GM21367 (cell line): ENCODE data around the gene APBB2.

Experiments
- ATAC-seq: cut with Tn5 transposase; IDR thresholded peaks from one replicate; pipeline ENCODE4 v1.9.1; 2021; ENCODE audit not compliant: unreplicated experiment

The APBB2 gene

DNA sequence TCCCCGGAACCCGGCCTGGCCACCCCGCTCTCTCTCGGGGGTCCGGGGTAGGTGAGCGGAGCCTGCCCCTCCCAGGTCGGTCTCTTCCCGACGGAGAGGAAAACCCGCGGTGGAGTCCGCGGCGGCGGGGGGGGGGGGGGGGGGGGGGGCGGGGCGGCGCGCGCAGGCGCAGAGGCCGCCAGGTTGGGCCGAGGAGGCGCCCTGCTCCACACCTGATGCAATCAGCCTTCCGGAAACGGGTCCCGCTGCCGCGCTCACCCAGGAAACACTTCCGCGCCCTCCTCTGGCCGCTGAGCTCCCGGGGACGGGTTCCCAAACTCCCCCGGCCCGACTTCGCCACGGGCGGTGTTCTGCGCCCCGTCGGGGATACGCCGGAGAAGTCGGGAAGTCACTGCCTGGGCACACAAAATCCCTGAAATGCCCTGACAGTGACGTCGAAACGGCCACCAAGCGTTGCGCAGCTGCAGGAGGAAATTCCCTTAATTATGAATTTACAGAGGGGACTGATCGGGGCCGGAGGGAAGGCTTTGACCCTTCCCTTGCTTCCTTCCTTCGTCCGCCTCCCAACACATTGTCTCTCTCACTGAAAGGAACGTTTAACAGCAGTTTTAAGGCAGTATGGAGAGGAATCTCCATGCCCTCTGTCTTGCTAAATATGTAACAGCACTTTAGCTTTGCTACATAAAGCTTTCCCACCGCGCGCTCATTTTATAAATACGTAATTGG, 2.1 kb upstream of the APBB2 start:
- peak; percentile 42 for ATAC-seq

DNA sequence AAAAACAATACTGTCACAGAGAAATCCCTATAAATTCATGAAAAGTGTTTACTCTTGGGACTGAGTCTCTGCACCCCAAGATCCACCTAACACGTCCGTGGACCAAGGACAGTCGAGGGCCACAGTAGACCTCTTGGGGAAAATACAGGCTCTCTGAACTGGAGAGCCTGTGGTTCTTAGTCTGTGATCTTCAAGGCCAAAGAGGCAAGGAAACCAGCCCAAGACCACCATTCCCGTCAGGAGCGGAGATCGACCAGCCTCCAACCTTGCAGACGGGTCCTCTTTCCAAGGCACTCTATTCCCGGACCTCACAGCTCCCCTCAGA, 1.6 kb upstream of the APBB2 start:
- no peak for ATAC-seq

DNA sequence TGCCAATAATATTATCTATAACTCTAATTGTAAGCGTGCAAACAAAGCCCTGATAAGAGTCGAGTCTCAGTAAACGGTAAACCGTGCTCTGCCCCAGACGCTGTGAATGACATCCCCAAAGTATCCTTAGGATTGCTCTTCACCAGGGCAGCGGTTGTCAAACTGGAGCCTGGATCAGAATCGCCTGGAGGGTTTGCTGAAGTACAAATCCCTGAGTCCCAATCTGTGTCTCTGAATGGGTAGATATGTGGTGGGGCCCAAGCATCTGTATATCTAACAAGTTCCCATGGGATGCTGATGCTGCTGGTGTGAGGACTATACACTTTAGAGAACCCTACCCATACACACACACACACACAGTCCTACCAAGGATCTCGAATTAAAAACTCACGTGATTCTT, 813 bp upstream of the APBB2 start:
- no peak for ATAC-seq

DNA sequence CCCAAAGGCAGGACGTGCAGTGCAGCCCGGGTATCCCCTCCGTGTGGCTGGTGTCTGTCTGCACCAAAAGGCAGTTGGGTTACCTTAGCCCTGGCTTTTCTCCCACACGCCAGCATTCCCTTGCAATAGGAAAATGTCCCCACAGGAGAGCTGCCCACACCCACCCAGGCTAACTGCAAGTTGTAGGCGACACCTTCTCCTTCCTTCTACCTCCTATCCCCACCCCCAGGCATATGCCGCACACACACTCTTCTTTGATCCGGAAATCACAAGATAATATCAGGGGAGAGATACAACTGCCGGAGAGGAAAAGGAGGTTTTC, 444 bp upstream of the APBB2 start:
- ATAC-seq, result no peak

DNA sequence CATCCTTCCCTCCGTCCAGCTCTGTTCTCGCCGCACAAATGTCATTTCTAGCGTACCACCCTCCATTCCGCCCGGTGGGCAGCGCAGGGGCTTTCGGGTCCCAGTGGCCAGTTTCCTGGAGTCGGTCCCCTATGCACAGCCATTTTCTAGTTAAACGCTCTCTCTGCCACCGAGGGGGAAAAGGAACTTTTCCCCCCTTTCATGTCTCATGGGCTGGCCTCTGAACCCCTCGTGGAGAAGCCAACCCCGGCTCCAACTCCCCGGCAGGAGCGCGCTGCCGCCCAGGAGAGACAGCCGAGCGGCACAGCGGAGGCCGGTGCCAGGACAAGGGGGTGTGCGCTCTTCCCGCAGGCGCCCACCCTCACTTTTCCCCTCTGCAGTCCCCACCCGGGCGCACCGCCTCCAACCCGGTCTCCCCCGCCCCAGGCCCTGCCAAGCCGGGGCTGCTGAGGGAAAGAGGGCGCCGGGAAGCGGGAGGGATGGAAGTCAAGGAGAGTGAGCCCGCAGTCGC, 662 bp downstream of the APBB2 start:
- ATAC-seq, result no peak

DNA sequence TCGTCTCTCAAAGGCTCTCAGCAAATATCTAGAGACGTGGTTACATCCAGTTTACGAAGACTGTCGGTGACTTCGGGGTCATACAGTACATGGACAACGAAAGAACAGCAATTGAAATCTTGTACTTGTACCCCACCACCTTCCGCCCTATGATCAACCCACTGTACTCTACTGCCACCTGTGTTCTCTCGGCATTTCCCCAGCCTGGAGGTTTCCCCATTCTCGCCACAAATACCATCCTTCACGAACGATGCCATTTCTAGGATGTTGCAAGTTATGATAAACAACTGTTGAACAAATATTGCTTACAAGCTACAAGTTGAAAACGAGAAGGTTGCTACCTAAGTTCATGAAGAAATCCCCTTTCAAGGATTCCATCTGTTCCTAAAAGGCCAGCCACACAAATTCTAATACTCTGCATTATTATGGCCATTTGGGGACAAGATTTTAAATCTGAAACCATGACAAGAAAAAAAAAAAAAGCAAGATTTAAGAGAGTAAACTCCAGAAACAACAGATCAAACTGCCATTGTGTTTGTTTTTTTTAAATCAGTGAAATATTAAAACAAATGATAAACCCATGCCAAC, 1.6 kb downstream of the APBB2 start:
- ATAC-seq, result no peak

DNA sequence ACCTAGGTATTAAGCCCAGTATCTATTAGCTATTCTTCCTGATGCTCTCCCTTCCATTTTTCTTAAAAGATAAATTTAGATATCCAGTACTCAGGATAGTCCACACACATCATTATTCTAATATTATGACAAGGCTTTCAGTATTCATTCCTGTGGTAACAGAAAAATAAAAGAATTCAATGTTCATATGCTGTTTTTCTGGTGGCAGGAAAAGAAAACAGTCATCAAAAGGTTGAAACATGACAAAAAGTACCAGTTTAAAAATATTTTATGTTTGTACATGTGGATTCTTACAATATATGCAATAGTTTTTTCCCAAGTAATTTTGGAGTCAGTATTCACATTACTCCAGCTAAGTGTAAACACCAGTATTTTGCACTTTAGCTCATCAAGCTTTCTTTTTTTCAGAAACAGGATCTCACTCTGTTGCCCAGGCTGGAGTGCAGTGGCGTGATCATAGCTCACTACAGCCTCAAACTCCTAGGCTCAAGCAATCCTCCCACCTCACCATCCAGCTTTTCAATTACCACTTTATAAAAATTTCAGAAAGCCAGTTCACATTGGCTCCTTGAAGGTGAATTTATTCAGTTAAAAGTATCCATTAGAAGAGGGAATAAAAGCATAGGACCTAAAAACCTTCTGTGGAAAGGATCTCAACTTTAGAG, 2.3 kb downstream of the APBB2 start:
- no peak for ATAC-seq

DNA sequence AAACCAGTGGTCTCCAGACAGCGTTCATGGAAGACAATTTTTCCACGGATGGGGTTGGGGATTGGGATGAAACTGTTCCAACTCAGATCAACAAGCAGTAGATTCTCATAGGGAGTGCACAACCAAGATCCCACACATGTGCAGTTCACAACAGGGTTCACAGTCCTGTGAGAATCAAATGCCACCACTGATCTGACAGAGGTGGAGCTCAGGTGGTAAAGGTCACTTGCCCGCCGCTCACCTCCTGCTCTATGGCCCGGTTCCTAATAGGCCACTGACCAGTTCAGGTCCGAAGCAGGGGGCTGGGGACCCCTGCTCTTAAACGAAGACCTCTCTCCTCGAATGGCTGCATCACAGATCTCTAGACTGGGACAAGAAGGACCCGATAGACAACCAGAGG, 4.4 kb downstream of the APBB2 start:
- no peak for ATAC-seq

DNA sequence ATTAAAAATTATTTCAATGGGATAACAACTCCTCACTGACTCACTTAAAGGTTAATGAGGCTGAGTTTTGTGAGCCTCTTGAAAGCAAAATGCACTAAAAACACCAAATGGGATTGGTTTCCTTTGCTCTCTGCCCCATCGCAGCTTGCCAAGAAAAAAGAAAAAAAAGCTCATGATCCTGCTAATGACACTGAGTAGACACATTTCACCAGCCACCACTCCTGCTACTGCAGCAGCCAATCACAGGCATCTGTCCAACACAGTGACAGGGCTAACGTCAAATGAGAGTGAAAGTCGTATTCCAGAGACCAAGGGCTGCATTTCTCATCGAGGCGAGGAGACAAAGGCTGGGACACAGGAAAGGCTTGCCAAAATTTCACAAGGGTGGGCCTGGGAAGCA, 5.2 kb downstream of the APBB2 start:
- ATAC-seq, result no peak

DNA sequence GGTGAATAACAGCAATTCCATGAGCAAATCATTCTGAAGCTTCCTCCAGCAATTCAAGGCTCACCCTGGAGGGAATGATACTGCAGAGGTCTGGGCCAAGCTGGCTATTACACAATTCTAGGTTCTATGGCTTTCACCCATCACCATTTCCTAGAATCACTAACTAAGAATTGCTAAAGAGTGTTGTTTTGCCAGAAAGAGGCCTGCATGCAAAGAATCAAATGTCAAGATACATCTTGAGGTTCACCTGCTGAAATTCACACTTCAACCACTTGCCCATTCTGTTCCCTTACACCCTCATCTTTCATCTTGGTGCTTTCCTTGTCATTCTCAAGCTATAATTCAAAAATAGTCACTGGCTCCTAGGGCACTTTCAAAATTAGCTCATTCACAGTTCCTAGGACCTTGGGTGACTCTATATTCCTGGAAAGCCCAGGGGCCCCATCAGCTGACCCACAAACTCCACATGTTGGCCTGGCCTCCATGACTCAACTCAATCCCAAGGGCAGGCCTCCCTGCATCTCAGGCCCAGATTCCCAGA, 7.0 kb downstream of the APBB2 start:
- ATAC-seq, result no peak

DNA sequence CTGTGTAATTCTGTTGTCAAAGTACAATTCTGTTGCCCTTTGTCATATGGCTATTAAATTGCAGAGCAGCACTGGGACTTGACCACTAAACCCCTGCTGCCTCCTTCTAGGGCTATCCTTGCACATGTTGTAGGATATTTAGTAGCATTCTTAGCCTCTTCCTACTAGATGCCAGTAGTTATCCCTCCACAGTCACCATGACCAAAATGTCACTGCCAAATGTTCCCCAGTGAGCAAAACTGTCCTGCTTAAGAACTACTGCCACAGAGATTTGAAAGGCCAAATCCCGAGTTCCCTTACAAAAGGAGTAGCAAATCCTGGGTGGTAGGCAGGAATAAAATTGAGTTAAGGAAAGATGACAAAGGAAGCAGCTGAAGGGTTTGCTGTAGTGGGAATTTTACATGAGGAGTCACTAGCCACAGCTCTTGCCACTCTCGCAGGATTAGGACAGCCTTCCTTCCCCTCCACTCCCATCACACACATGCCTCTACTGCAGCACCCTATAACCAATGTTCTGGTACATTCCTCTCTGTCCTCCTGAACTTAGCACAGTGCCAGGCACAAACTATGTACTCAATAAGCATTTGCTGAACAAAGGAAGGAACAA, 8.4 kb downstream of the APBB2 start:
- ATAC-seq, result no peak

DNA sequence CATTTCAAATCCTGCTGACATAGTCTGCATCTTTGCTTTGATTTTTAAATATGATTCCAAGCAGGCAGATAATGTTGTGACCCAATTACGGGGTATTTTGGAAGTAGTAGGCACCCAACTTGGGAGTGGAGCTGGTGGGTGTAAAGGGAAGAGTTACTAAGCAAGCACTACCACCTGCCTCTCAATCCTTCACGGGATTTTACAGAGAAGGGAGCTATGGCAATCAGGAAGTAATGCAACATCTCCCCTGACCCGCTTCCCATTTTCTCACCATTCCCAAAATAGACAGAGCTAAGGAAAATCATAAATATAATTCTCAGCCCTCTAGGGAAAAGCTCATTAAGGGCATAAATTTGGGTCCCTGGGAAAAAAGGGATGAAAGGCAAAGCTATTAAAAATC, 9.2 kb downstream of the APBB2 start:
- no peak for ATAC-seq

DNA sequence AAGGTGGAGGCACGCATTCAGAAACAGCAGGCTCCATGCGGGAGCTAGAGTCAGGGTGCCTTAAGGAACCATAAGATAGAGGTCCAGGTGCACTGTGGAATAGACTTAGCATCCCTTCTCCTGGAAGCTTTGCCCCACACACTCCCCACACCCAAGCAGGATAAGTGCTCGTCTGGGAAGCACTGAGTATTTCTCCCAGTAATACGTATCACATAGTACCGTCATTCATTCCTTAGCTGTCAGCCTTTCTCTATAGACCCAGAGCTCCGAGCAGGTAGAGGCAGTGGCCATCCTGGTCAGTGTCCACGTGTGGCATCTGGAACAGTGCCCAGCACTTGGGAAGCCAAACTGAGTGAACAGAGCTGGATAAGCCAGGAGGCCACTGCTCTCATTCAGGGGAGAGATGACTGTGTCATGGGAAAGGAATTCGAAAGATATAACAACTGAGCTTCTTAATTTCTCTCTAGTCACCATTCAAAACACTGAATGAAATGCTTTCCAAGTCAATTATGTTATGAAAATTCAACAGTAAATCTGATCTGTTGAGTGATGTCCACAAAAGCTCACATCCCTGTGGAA, 9.9 kb downstream of the APBB2 start:
- no peak for ATAC-seq

DNA sequence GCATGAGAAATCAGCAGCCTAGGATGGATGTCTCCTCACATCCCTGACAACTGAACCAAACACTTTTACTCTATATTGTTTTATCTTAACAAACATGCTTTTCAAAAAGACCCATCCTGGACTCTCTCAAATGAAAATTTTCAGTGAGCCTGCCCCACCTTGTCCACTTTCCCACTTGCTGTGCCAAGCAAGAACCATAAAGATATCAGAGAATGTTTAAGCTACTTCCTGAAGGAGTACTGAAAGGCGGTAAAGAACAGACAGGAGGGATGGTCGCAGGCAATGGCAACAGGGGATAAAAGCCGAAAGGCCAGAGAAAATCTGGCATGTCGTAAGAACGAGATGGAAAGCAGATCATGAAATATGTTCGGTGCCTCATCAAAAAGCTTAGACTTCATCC, 10.5 kb downstream of the APBB2 start:
- ATAC-seq, result no peak

DNA sequence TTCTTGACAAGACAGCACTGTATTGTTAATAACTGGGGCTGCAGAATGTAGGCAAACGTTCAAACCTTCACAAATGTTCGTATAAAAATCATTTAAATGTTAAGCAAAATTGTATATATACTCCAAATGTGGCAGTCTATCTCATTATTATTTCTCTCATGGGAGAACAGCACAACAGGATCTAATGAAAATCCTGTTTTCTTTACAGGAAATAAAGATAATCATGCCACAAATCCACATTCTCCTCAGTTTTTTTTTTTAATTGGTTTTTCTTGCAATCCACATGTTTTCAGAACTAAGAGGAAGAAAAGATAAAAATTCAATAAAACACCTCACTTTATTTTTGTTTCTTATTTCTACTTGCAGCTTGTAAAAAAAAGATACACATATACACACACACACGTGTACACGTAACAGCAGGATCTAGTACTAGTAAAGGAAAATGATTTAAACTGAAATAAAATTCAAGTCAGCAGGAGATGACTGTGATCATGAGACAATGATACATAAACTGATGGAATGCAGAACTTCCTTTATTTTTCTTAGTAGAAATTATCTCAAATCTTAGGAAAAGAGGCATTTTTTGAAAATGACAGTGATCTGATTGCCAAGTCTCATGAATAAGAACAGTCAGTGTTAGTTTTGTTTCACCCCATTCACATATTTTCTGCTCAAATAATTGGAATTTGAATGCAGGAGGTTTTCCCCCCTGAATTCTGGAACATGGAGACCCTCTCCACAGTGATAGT, 11.3 kb downstream of the APBB2 start:
- ATAC-seq, result no peak

DNA sequence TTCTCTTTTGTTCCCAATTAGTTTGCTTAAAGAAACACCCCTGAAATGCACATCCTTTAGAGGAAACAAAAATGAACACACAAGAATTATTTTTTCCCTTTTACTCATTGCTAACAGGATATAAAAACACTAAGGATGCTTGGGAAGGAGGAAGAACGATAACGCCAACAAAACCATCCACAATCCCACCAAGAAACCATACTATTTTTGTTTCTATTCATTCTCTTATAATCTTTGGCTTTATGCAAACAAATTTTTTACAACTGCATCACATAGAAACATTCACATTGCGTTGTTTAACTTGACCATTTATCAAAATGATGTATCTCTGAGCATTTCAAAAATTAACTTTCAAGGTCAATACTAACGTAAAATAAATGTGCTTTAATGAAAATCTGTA, 12.0 kb downstream of the APBB2 start:
- no peak for ATAC-seq

DNA sequence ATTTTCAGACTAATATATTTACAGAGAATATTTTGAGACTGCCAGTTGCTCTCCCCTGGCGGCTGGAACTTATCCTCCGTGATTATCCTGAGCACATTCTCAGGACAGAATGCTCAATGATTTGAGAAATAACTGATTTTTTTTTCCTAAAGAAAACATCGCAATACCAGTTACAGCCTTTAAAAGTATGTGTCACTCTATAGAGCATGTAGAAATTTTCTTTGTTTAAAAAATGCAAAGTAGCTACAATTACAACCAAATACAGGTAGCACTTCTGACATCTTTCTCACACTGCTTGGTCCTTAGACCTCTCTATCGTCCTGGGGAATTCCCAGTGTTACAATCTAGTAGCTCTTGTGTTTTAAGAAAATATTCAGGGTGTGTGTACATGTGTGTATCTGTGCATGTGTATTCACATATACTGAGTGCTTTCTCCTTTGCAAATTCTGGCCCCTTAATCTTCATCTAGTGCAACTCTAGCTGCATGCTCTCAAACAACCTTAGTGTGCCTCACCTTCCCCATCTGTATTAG, 13.8 kb downstream of the APBB2 start:
- ATAC-seq, result no peak

DNA sequence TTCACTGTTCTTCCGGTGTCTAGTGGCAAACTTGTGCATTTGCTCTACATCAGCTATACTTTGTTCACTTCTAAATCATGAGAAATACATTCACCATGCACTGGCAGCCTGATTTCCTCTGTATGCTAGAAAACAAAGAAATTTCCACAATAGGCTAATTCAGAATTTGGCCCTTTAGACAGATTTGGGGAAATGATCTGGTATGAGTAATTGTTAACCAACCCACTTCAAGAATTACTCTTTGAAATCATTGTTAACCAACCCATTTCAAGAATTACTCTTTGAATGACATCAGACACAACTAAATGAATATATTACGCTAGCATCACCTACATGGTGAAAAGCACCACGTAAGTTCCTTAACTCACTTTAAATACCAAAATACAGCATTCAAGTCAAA, 14.6 kb downstream of the APBB2 start:
- ATAC-seq, result no peak

DNA sequence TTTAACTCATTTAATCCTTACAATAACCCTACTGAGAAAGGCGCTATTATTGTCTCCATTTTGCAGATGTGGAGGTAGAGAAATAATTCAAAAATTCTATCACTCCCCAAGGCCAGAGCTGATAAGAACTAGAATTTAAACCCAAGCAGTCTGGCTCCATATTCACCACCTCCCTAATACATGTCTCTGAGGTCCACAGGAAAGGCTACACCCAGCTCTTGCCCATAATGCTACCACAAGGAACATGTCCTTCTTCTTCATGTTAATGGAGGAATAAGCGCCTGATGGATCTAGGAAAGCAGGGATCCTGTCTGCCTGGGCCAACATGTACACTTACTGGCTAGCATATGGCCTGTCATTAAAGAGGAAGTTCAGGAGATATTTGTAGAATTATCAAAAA, 16.3 kb downstream of the APBB2 start:
- ATAC-seq, result no peak

DNA sequence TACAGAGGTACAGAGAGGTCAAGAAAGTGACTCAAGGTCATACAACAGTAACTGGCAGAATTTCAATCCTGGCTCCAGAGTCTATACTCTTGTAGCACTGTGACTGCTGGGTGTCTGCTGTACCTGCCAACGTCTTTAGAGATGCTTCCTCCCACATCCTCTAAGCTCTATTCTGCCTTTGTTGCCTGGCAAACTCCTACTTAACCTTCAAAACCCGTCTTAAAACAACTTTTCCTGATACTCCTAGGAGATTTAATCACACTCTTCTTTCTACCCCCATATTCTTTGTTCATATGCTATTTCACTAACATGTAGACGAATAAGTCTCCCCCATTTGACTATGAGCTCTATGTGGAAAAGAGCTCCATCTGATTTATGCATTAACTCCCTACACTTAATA, 16.8 kb downstream of the APBB2 start:
- no peak for ATAC-seq
